RWPE2 (cell line): Measurements from ENCODE around the gene SEC24B.

Source experiments
- ATAC-seq: fragments of 200-7000 bp; cut with Tn5 transposase; 3 replicates; pipeline ENCODE4 v1.9.1; 2021; ENCODE audit warnings: low read depth
- DNase-seq: peaks from one replicate; pipeline ENCODE4 v3.0.0-alpha.2; 2020; ENCODE audit warnings: low spot score
- H3K27ac ChIP-seq: fragments of 450-650 bp; 2 replicates; pipeline ENCODE4 v1.5.1; 2017; ENCODE audit warnings: mild to moderate bottlenecking; ENCODE audit not compliant: poor library complexity, severe bottlenecking
- H3K27me3 ChIP-seq: fragments of 250-450 bp; sonication (Bioruptor Pico); 2 replicates; pipeline ENCODE4 v1.5.1; 2021; ENCODE audit warnings: mild to moderate bottlenecking, moderate library complexity; ENCODE audit not compliant: insufficient read depth, poor library complexity, severe bottlenecking
- H3K36me3 ChIP-seq: fragments of 250-450 bp; sonication (Bioruptor Pico); 2 replicates; pipeline ENCODE4 v1.5.1; 2020; ENCODE audit warnings: low read depth, mild to moderate bottlenecking, moderate library complexity
- H3K4me1 ChIP-seq: fragments of 250-450 bp; sonication (Bioruptor Pico); 2 replicates; pipeline ENCODE4 v1.5.1; 2021; ENCODE audit warnings: mild to moderate bottlenecking, moderate library complexity; ENCODE audit not compliant: insufficient read depth, poor library complexity, severe bottlenecking
- H3K4me3 ChIP-seq: fragments of 250-450 bp; sonication (Bioruptor Pico); 2 replicates; pipeline ENCODE4 v1.5.1; 2021; ENCODE audit warnings: mild to moderate bottlenecking, moderate library complexity; ENCODE audit not compliant: severe bottlenecking
- H3K9me3 ChIP-seq: fragments of 250-450 bp; sonication (Bioruptor Pico); 2 replicates; pipeline ENCODE4 v1.5.1; 2021; ENCODE audit warnings: mild to moderate bottlenecking, moderate library complexity; ENCODE audit not compliant: severe bottlenecking
- CTCF ChIP-seq: fragments of 450-650 bp; IDR thresholded peaks from one replicate; pipeline ENCODE4 v1.5.1; 2017; ENCODE audit warnings: mild to moderate bottlenecking, moderate library complexity; ENCODE audit not compliant: poor library complexity, severe bottlenecking

SEC24B gene

GRCh38 chr4:109425405-109425804 lies 8.2 kb upstream of the SEC24B start:
- no peak for ATAC-seq
- TF ChIP-seq CTCF: no peak
- H3K4me1 ChIP-seq: no peaks in the 10 kb centered on the region
- H3K27ac ChIP-seq: no peak overlapping the region
- no peaks in the 10 kb centered on the region for H3K27me3 ChIP-seq
- H3K4me3 ChIP-seq: no peak overlapping the region
- H3K36me3 ChIP-seq: no peaks in the 10 kb centered on the region
- DNase-seq: no peak
- no peaks in the 10 kb centered on the region for H3K9me3 ChIP-seq

- peaks cover 4% of the 10 kb centered on the region for H3K4me1 ChIP-seq
- H3K4me3 ChIP-seq: no peak overlapping the region
- no peak for ATAC-seq
- no peaks in the 10 kb centered on the region for H3K9me3 ChIP-seq
- no peak for TF ChIP-seq CTCF
- DNase-seq: no peak
- H3K36me3 ChIP-seq: no peaks in the 10 kb centered on the region
- H3K27ac ChIP-seq: no peak overlapping the region
- no peaks in the 10 kb centered on the region for H3K27me3 ChIP-seq
Observed at GRCh38 chr4:109429545-109429944, 4.1 kb upstream of the SEC24B start.

GRCh38 chr4:109432203-109432602 lies 1.4 kb upstream of the SEC24B start:
- no peaks in the 10 kb centered on the region for H3K9me3 ChIP-seq
- ATAC-seq: no peak
- peak overlapping the region; percentile 77 for H3K27ac ChIP-seq
- H3K36me3 ChIP-seq: no peaks in the 10 kb centered on the region
- DNase-seq: no peak
- peak overlapping the region; percentile 96 for H3K4me3 ChIP-seq
- peaks cover 17% of the 10 kb centered on the region for H3K4me1 ChIP-seq
- H3K27me3 ChIP-seq: no peaks in the 10 kb centered on the region
- TF ChIP-seq CTCF: no peak

GRCh38 chr4:109432696-109433095 lies 919 bp upstream of the SEC24B start:
- H3K4me1 ChIP-seq: peaks cover 17% of the 10 kb centered on the region

More at GRCh38 chr4:109432696-109433095, 919 bp upstream of the SEC24B start:
- ATAC-seq: peak; percentile 34; the same call in 2 of the 3 replicates
- Histone ChIP-seq H3K27ac (peak overlapping the region; percentile 77), H3K27me3 (no peaks in the 10 kb centered on the region), H3K9me3 (no peaks in the 10 kb centered on the region), H3K36me3 (no peaks in the 10 kb centered on the region), H3K4me3 (peak overlapping the region; percentile 96)
- no peak for DNase-seq
- no peak for TF ChIP-seq CTCF
